ENCODE data around the gene ZDHHC15.
"Not testable (repeated sequence)": the region's sequence is repeated elsewhere in the genome, so short reads cannot be mapped to it uniquely, and the experiment has no call there.

The ZDHHC15 gene

GRCh38 chrX:75522565-75523431, at the start of gene ZDHHC15:
ZDHHC15 (minus strand) TSS chrX:75523037; CDS start chrX:75523024, 13 bp downstream.
- no peak for DNase-seq (ENCODE audit: low read depth)

GRCh38 chrX:75560544-75560943, 37.7 kb upstream of the ZDHHC15 start:
- DNase-seq (ENCODE audit: low read depth) = not testable (repeated sequence)

- DNase-seq (ENCODE audit: low read depth) = no peak
Measured at GRCh38 chrX:75547783-75548182, 24.9 kb upstream of the ZDHHC15 start.

- DNase-seq (ENCODE audit: low read depth) = no peak
Measured at GRCh38 chrX:75546724-75547511, 24.1 kb upstream of the ZDHHC15 start.

GRCh38 chrX:75544786-75545185, 21.9 kb upstream of the ZDHHC15 start:
- DNase-seq (ENCODE audit: low read depth) = no peak

GRCh38 chrX:75483933-75484332, 38.9 kb downstream of the ZDHHC15 start:
- DNase-seq (ENCODE audit: low read depth) = no peak

- not testable (repeated sequence) for DNase-seq (ENCODE audit: low read depth)
Measured at GRCh38 chrX:75461780-75462179, 61.1 kb downstream of the ZDHHC15 start.

- no peak for DNase-seq (ENCODE audit: low read depth)
Measured at GRCh38 chrX:75421688-75422230, 101.1 kb downstream of the ZDHHC15 start.

- DNase-seq (ENCODE audit: low read depth) = not testable (repeated sequence)
Measured at GRCh38 chrX:75407153-75407552, 115.7 kb downstream of the ZDHHC15 start.

GRCh38 chrX:75390470-75390869, 132.4 kb downstream of the ZDHHC15 start:
- no peak for DNase-seq (ENCODE audit: low read depth)

GRCh38 chrX:75369721-75370120, 153.1 kb downstream of the ZDHHC15 start:
- no peak for DNase-seq (ENCODE audit: low read depth)

GRCh38 chrX:75366861-75367260, 156.0 kb downstream of the ZDHHC15 start:
- no peak for DNase-seq (ENCODE audit: low read depth)

GRCh38 chrX:75365243-75365975, 157.4 kb downstream of the ZDHHC15 start:
- no peak for DNase-seq (ENCODE audit: low read depth)

GRCh38 chrX:75361788-75362187, 161.0 kb downstream of the ZDHHC15 start:
- DNase-seq (ENCODE audit: low read depth) = no peak

GRCh38 chrX:75348601-75349000, 174.2 kb downstream of the ZDHHC15 start:
- not testable (repeated sequence) for DNase-seq (ENCODE audit: low read depth)

GRCh38 chrX:75337525-75337924, 185.3 kb downstream of the ZDHHC15 start:
- DNase-seq (ENCODE audit: low read depth) = no peak

GRCh38 chrX:75335127-75335458, 187.7 kb downstream of the ZDHHC15 start:
- DNase-seq (ENCODE audit: low read depth) = no peak

- DNase-seq (ENCODE audit: low read depth) = not testable (repeated sequence)
Measured at GRCh38 chrX:75334407-75335126, 188.3 kb downstream of the ZDHHC15 start.

GRCh38 chrX:75327607-75328006, 195.2 kb downstream of the ZDHHC15 start:
- no peak for DNase-seq (ENCODE audit: low read depth)
